Sigmoid colon (tissue), 7 donors: Measurements from ENCODE around the gene LMNTD1. TPM values are rescaled to one million over a fixed set of nuclear protein-coding genes. Genes with fewer than 3 reads are reported as not detected.

ENCODE experiments used
- DNase-seq: peaks from one replicate; pipeline ENCODE4 v3.0.0-alpha.2; 2019
- H3K27ac ChIP-seq, 4 donors: fragments of 200-600 bp; sonication (generic); one replicate each; pipeline ENCODE4 v1.5.1; 2016 to 2019; ENCODE audit warnings: mild to moderate bottlenecking in 1 of 4
- H3K27me3 ChIP-seq, 3 donors: fragments of 200-600 bp; sonication (generic); one replicate each; pipeline ENCODE4 v1.5.1; 2019; ENCODE audit warnings: mild to moderate bottlenecking in 1 of 3
- H3K36me3 ChIP-seq, 4 donors: fragments of 200-600 bp; sonication (generic); one replicate each; pipeline ENCODE4 v1.5.1; 2016 to 2019
- H3K4me1 ChIP-seq, 4 donors: fragments of 200-600 bp; sonication (generic); one replicate each; pipeline ENCODE4 v1.5.1; 2017 to 2019
- H3K4me3 ChIP-seq, 4 donors: fragments of 200-600 bp; sonication (generic); one replicate each; pipeline ENCODE4 v1.5.1; 2017 to 2019; ENCODE audit warnings: mild to moderate bottlenecking in 2 of 4, moderate library complexity in 1 of 4
- H3K9me3 ChIP-seq, 4 donors: fragments of 200-600 bp in 3 of 4; sonication (generic) in 3 of 4; one replicate each; pipeline versions ENCODE4 v1.5.1 to v1.6.1; 2013 to 2019
- CTCF ChIP-seq, 4 experiments: fragments of 450-650 bp in 3 of 4; fragments of 200-600 bp in 1 of 4; IDR thresholded peaks; one replicate each; pipeline ENCODE4 v1.5.1; 2016 to 2019; ENCODE audit warnings: antibody characterized with exemption in 4 of 4, mild to moderate bottlenecking in 3 of 4, moderate library complexity in 2 of 4
- EP300 ChIP-seq, 4 donors: sonication (generic); formaldehyde crosslinking; IDR thresholded peaks; one replicate each; pipeline ENCODE4 v1.6.1; 2017; ENCODE audit warnings: antibody characterized with exemption in 4 of 4
- POLR2A ChIP-seq, 2 donors: fragments of 450-650 bp; IDR thresholded peaks; one replicate each; pipeline ENCODE4 v1.6.1; 2016; ENCODE audit warnings: antibody characterized with exemption in 2 of 2, mild to moderate bottlenecking in 2 of 2, moderate library complexity in 2 of 2
- POLR2AphosphoS5 ChIP-seq, 4 donors: sonication (generic); formaldehyde crosslinking; IDR thresholded peaks; one replicate each; pipeline ENCODE4 v1.6.1; 2017; ENCODE audit warnings: antibody characterized with exemption in 4 of 4
- WGBS, 2 donors: extraction: QIAGEN DNeasy Blood & Tissue Kit; methylation state at CpG; one replicate each; pipeline ENCODE4 v1.1.7; 2013; 5-methylcytosine and 5-hydroxymethylcytosine counted together
- intact Hi-C: fragments of 100-400 bp; cut with DNase I; formaldehyde crosslinking; loops from one replicate; pipeline ENCODE4 v1.15.1; 2023
- polyA plus RNA-seq, 3 donors: library from polyadenylated mRNA; stranded (reverse); fragments of 200-250 nt; gene quantifications; one replicate each; pipeline ENCODE4 v1.2.3, GENCODE V29; 2013
- total RNA-seq, 4 donors: library from RNA; depleted of rRNA; stranded (reverse); fragments of >200 nt; gene quantifications; one replicate each; pipeline ENCODE4 v1.1.0, GENCODE V29; 2016
- donor health status: healthy with polysubstance abuse.
- donor health status: Bipolar disorder and iron deficiency.
- donor health status: healthy.

Gene LMNTD1
- total and polyA plus RNA-seq, 7 donors = 1.5 to 1.9 TPM; not detected in 5

- H3K27ac ChIP-seq = no peak overlapping the region
- WGBS, 2 donors = 82 to 87% methylated on average over 4 of the region's 4 CpGs
- H3K4me3 ChIP-seq = no peak overlapping the region
- H3K36me3 ChIP-seq = no peaks in the 10 kb centered on the region
- TF ChIP-seq POLR2A (IDR thresholded peaks at IDR 0.05) = no peak
- no peak for TF ChIP-seq POLR2AphosphoS5 (IDR thresholded peaks at IDR 0.05)
- TF ChIP-seq EP300 (IDR thresholded peaks at IDR 0.05) = no peak
- no peak for TF ChIP-seq CTCF (IDR thresholded peaks at IDR 0.05)
- no peaks in the 10 kb centered on the region for H3K27me3 ChIP-seq
- H3K4me1 ChIP-seq = no peaks in the 10 kb centered on the region
- H3K9me3 ChIP-seq = no peaks in the 10 kb centered on the region
- intact Hi-C loops = no loop called here
- DNase-seq = no peak
Observed at GRCh38 chr12:25456474-25456873, 96.6 kb downstream of the LMNTD1 start.

- Histone ChIP-seq H3K27me3 (no peaks in the 10 kb centered on the region), H3K36me3 (no peaks in the 10 kb centered on the region), H3K9me3 (no peaks in the 10 kb centered on the region), H3K27ac (no peak overlapping the region), H3K4me1 (no peaks in the 10 kb centered on the region), H3K4me3 (no peak overlapping the region)
- intact Hi-C loops = no loop called here
- no peak for DNase-seq
- WGBS, 2 donors = 77 to 83% methylated on average over 2 of the region's 2 CpGs
- TF ChIP-seq POLR2A (IDR thresholded peaks at IDR 0.05) (no peak), POLR2AphosphoS5 (IDR thresholded peaks at IDR 0.05) (no peak), CTCF (IDR thresholded peaks at IDR 0.05) (no peak), EP300 (IDR thresholded peaks at IDR 0.05) (no peak)
Observed at GRCh38 chr12:25455696-25456095, 97.4 kb downstream of the LMNTD1 start.

- H3K36me3 ChIP-seq = no peaks in the 10 kb centered on the region
- H3K9me3 ChIP-seq = no peaks in the 10 kb centered on the region
- no peak for DNase-seq
- intact Hi-C loops = no loop called here
- H3K4me3 ChIP-seq = no peak overlapping the region
- H3K27me3 ChIP-seq = no peaks in the 10 kb centered on the region
- no peak overlapping the region for H3K27ac ChIP-seq
- TF ChIP-seq CTCF (IDR thresholded peaks at IDR 0.05) (no peak), POLR2A (IDR thresholded peaks at IDR 0.05) (no peak), POLR2AphosphoS5 (IDR thresholded peaks at IDR 0.05) (no peak), EP300 (IDR thresholded peaks at IDR 0.05) (no peak)
- no peaks in the 10 kb centered on the region for H3K4me1 ChIP-seq
Observed at GRCh38 chr12:25449007-25449406, 104.1 kb downstream of the LMNTD1 start.

- intact Hi-C loops = no loop called here
- no peaks in the 10 kb centered on the region for H3K27me3 ChIP-seq
- no peak for DNase-seq
- no peaks in the 10 kb centered on the region for H3K9me3 ChIP-seq
- no peaks in the 10 kb centered on the region for H3K4me1 ChIP-seq
- no peak for TF ChIP-seq EP300 (IDR thresholded peaks at IDR 0.05)
- TF ChIP-seq POLR2A (IDR thresholded peaks at IDR 0.05) = no peak
- no peak overlapping the region for H3K4me3 ChIP-seq
- WGBS, 2 donors = 72 to 88% methylated on average over 3 of the region's 3 CpGs
- H3K36me3 ChIP-seq = no peaks in the 10 kb centered on the region
- H3K27ac ChIP-seq = no peak overlapping the region
Observed at GRCh38 chr12:25447046-25447445, 106.0 kb downstream of the LMNTD1 start.

GRCh38 chr12:25438638-25439037, 114.4 kb downstream of the LMNTD1 start:
- Histone ChIP-seq H3K27me3 (no peaks in the 10 kb centered on the region), H3K4me1 (peaks cover 0 to 22% (median 14%) of the 10 kb centered on the region in 4 donors), H3K27ac (no peak overlapping the region), H3K9me3 (no peaks in the 10 kb centered on the region), H3K36me3 (no peaks in the 10 kb centered on the region), H3K4me3 (no peak overlapping the region)
- no peak for DNase-seq
- WGBS, 2 donors = 85 to 90% methylated on average over 1 of the region's 1 CpG
- TF ChIP-seq EP300 (IDR thresholded peaks at IDR 0.05) (no peak), POLR2AphosphoS5 (IDR thresholded peaks at IDR 0.05) (no peak), CTCF (IDR thresholded peaks at IDR 0.05) (no peak), POLR2A (IDR thresholded peaks at IDR 0.05) (no peak)
- intact Hi-C loops = loop anchor here (5.0 kb wide), 2 partner anchors 389 to 654 kb away; no protein-coding TSS in a partner anchor
